ENCODE results near the gene PCP2. TPM values are rescaled to one million over a fixed set of nuclear protein-coding genes. Genes with fewer than 3 reads are reported as not detected.

The PCP2 gene
- total RNA-seq, 1 donor from 2014 or later = 1.5 TPM

GRCh38 chr19:7650148-7650547, 16.6 kb upstream of the PCP2 start:
- DNase-seq (ENCODE audit: low spot score in 2 of 2, unreplicated experiment in 2 of 2) = no peak
- TF ChIP-seq, protein P1, sequence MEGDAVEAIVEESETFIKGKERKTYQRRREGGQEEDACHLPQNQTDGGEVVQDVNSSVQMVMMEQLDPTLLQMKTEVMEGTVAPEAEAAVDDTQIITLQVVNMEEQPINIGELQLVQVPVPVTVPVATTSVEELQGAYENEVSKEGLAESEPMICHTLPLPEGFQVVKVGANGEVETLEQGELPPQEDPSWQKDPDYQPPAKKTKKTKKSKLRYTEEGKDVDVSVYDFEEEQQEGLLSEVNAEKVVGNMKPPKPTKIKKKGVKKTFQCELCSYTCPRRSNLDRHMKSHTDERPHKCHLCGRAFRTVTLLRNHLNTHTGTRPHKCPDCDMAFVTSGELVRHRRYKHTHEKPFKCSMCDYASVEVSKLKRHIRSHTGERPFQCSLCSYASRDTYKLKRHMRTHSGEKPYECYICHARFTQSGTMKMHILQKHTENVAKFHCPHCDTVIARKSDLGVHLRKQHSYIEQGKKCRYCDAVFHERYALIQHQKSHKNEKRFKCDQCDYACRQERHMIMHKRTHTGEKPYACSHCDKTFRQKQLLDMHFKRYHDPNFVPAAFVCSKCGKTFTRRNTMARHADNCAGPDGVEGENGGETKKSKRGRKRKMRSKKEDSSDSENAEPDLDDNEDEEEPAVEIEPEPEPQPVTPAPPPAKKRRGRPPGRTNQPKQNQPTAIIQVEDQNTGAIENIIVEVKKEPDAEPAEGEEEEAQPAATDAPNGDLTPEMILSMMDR (IDR thresholded peaks at IDR 0.05; ENCODE audit: unreplicated experiment) = no peak
- H3K36me3 Mint-ChIP-seq = no peaks in the 10 kb centered on the region
- H3K27me3 Mint-ChIP-seq (ENCODE audit: low read depth) = peaks cover 12% of the 10 kb centered on the region
- H3K4me3 Mint-ChIP-seq = no peak overlapping the region
- no peaks in the 10 kb centered on the region for H3K9me3 Mint-ChIP-seq
- H3K4me1 Mint-ChIP-seq = peaks cover 11% of the 10 kb centered on the region
- H3K27ac Mint-ChIP-seq = no peak overlapping the region

DNA sequence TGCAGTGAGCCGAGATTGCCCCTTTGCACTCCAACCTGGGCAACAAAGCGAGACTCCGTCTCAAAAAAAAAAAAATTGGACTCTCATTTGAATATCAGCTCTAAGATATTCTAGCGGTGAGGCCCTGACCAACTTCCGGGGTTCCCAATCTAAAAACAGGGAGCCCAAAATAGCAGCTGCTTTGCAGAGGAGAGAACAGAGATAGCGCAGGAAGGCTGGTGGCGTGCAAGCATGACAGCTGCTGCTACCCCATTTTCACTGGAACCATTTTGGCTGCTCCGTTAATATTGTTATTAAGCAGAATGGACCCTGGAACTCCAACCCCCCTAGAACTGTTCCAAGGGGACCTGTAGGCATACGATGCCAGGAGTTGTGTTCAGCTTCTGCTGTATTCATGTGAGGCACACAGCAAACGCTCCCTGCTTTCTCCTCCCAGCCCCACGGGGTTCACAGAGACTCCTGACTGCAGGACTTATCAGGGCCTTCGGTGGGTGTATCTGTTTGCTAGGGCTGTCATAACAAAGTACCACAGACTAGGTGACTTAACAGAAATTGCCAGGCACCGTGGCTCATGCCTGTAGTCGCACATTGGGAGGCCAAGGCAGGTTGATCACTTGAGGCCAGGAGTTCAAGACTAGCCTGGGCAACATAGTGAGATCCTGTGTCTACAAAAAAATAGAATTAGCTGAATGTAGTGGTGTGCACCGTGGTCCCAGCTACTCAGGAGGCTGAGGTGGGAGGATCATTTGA, 14.9 kb upstream of the PCP2 start:
- Mint-ChIP-seq H3K27me3 (ENCODE audit: low read depth) (peaks cover 12% of the 10 kb centered on the region), H3K36me3 (peaks cover 4% of the 10 kb centered on the region), H3K4me1 (peaks cover 4% of the 10 kb centered on the region), H3K4me3 (no peak overlapping the region), H3K27ac (no peak overlapping the region), H3K9me3 (no peaks in the 10 kb centered on the region)
- DNase-seq (ENCODE audit: low spot score in 2 of 2, unreplicated experiment in 2 of 2) = no peak
- TF ChIP-seq, protein P1 (IDR thresholded peaks at IDR 0.05; ENCODE audit: unreplicated experiment) = no peak

DNA sequence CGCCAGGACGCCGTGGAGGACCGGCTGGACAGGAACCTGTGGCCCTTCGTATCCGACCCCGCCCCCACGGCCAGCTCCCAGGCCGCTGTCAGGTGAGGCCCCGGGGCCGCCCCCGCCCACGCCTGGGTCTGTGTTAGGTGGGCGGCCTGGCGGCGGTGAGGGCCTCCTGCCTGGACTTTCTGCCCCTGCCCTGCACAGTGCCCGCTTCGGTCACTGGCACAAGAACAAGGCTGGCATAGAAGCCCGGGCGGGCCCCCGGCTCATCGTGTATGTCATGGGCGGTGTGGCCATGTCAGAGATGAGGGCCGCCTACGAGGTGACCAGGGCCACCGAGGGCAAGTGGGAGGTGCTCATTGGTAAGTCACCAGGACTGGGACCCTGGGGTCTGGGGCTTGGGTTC, 13.6 kb upstream of the PCP2 start:
- peaks cover 9% of the 10 kb centered on the region for H3K27me3 Mint-ChIP-seq (ENCODE audit: low read depth)
- no peak overlapping the region for H3K27ac Mint-ChIP-seq
- TF ChIP-seq, protein P1 (IDR thresholded peaks at IDR 0.05; ENCODE audit: unreplicated experiment) = no peak
- H3K4me1 Mint-ChIP-seq = peaks cover 2% of the 10 kb centered on the region
- DNase-seq (ENCODE audit: low spot score in 2 of 2, unreplicated experiment in 2 of 2) = no peak
- peaks cover 4% of the 10 kb centered on the region for H3K36me3 Mint-ChIP-seq
- no peak overlapping the region for H3K4me3 Mint-ChIP-seq
- H3K9me3 Mint-ChIP-seq = no peaks in the 10 kb centered on the region

GRCh38 chr19:7646426-7646700, 12.8 kb upstream of the PCP2 start:
- H3K9me3 Mint-ChIP-seq = no peaks in the 10 kb centered on the region
- DNase-seq (ENCODE audit: low spot score in 2 of 2, unreplicated experiment in 2 of 2) = no peak
- H3K4me1 Mint-ChIP-seq = no peaks in the 10 kb centered on the region
- no peak overlapping the region for H3K27ac Mint-ChIP-seq
- TF ChIP-seq, protein P1 (IDR thresholded peaks at IDR 0.05; ENCODE audit: unreplicated experiment) = no peak
- peaks cover 4% of the 10 kb centered on the region for H3K36me3 Mint-ChIP-seq
- no peak overlapping the region for H3K4me3 Mint-ChIP-seq
- peaks cover 5% of the 10 kb centered on the region for H3K27me3 Mint-ChIP-seq (ENCODE audit: low read depth)

GRCh38 chr19:7645656-7646425, 12.3 kb upstream of the PCP2 start:
- H3K4me1 Mint-ChIP-seq = no peaks in the 10 kb centered on the region
- H3K9me3 Mint-ChIP-seq = no peaks in the 10 kb centered on the region
- no peak for DNase-seq (ENCODE audit: low spot score in 2 of 2, unreplicated experiment in 2 of 2)
- TF ChIP-seq, protein P1 (IDR thresholded peaks at IDR 0.05; ENCODE audit: unreplicated experiment) = no peak
- no peak overlapping the region for H3K27ac Mint-ChIP-seq
- H3K27me3 Mint-ChIP-seq (ENCODE audit: low read depth) = peaks cover 2% of the 10 kb centered on the region
- no peak overlapping the region for H3K4me3 Mint-ChIP-seq
- peaks cover 4% of the 10 kb centered on the region for H3K36me3 Mint-ChIP-seq

Data from mesothelial cell of epicardium (in vitro differentiated cells).